Esophagus mucosa (tissue), 1 donor: ENCODE results near the gene DUSP9. TPM values are rescaled to one million over a fixed set of nuclear protein-coding genes. Genes with fewer than 3 reads are reported as not detected.
A peak's percentile ranks its signal among the peaks of the same experiment; 100 is the strongest.
"Not testable (repeated sequence)": the region's sequence is repeated elsewhere in the genome, so short reads cannot be mapped to it uniquely, and the experiment has no call there.

Experiments
- ATAC-seq: fragments of 200-7000 bp; cut with Tn5 transposase; one replicate; pipeline ENCODE4 v1.9.1; 2020
- total RNA-seq: library from RNA; stranded (reverse); gene quantifications from one replicate; pipeline ENCODE4 v1.2.4, GENCODE V29; 2023
- donor health status: DM: yes; HTN: yes; CAD: no.

Gene DUSP9
- 0.76 TPM for total RNA-seq

GRCh38 chrX:153646620-153647373 lies at the start of gene DUSP9:
Gene DUSP9, plus strand, starts transcription at chrX:153647203. Its CDS starts 751 bp downstream, at chrX:153647954.
- ATAC-seq, result peak; percentile 19

GRCh38 chrX:153598541-153599191 lies 48.3 kb upstream of the DUSP9 start, which contains the start of gene CCNQ:
Gene CCNQ, minus strand, starts transcription at chrX:153599139. Its CDS starts 66 bp downstream, at chrX:153599073.
- peak; percentile 53 for ATAC-seq

- peak; percentile 94 for ATAC-seq
Measured at GRCh38 chrX:153599192-153600031, 47.6 kb upstream of the DUSP9 start.

- ATAC-seq, result no peak
Measured at GRCh38 chrX:153600032-153600373, 47.0 kb upstream of the DUSP9 start.

GRCh38 chrX:153600921-153601320 lies 46.1 kb upstream of the DUSP9 start:
- no peak for ATAC-seq

- no peak for ATAC-seq
Measured at GRCh38 chrX:153601511-153602110, 45.4 kb upstream of the DUSP9 start.

GRCh38 chrX:153602601-153603000 lies 44.4 kb upstream of the DUSP9 start:
- no peak for ATAC-seq

GRCh38 chrX:153603131-153603656 lies 43.8 kb upstream of the DUSP9 start:
- ATAC-seq, result no peak

- not testable (repeated sequence) for ATAC-seq
Measured at GRCh38 chrX:153604666-153605380, 42.2 kb upstream of the DUSP9 start.

- no peak for ATAC-seq
Measured at GRCh38 chrX:153606503-153606902, 40.5 kb upstream of the DUSP9 start.

GRCh38 chrX:153608376-153608775 lies 38.6 kb upstream of the DUSP9 start:
- no peak for ATAC-seq

- ATAC-seq, result no peak
Measured at GRCh38 chrX:153608806-153609205, 38.2 kb upstream of the DUSP9 start.

GRCh38 chrX:153609917-153610835 lies 36.8 kb upstream of the DUSP9 start:
- ATAC-seq, result peak; percentile 80

GRCh38 chrX:153610836-153611213 lies 36.2 kb upstream of the DUSP9 start:
- ATAC-seq, result no peak

GRCh38 chrX:153611298-153612095 lies 35.5 kb upstream of the DUSP9 start:
- ATAC-seq, result no peak

- ATAC-seq, result no peak
Measured at GRCh38 chrX:153612413-153612812, 34.6 kb upstream of the DUSP9 start.

GRCh38 chrX:153614818-153615217 lies 32.2 kb upstream of the DUSP9 start:
- ATAC-seq, result no peak

GRCh38 chrX:153620576-153620975 lies 26.4 kb upstream of the DUSP9 start:
- peak; percentile 22 for ATAC-seq

- ATAC-seq, result no peak
Measured at GRCh38 chrX:153621949-153622598, 24.9 kb upstream of the DUSP9 start.
